Aorta (tissue), 5 donors: ENCODE results near the gene SCFD2. TPM values are rescaled to one million over a fixed set of nuclear protein-coding genes. Genes with fewer than 3 reads are reported as not detected.
A peak's percentile ranks its signal among the peaks of the same experiment; 100 is the strongest.

ENCODE experiments used
- ATAC-seq: fragments of 200-7000 bp; cut with Tn5 transposase; one replicate; pipeline ENCODE4 v1.9.1; 2022; ENCODE audit warnings: moderate library complexity; ENCODE audit not compliant: low FRiP score
- DNase-seq, 2 donors: peaks; one replicate each; pipeline ENCODE4 v3.0.0-alpha.2; 2020
- H3K27ac ChIP-seq, 2 donors: one replicate each; pipeline ENCODE4 v1.5.1; 2013; ENCODE audit warnings: low read length in 2 of 2, mild to moderate bottlenecking in 2 of 2, moderate library complexity in 2 of 2, control low read depth in 1 of 2, inconsistent platforms in 1 of 2, low read depth in 1 of 2
- H3K27me3 ChIP-seq, 2 donors: one replicate each; pipeline ENCODE4 v1.6.1; 2013; ENCODE audit warnings: control low read depth in 1 of 2, low read length in 1 of 2, mild to moderate bottlenecking in 1 of 2, moderate library complexity in 1 of 2; ENCODE audit not compliant: insufficient read depth in 2 of 2, control insufficient read depth in 1 of 2
- H3K36me3 ChIP-seq, 2 donors: one replicate each; pipeline ENCODE4 v1.6.1; 2013; ENCODE audit warnings: control low read depth in 1 of 2, low read length in 1 of 2, mild to moderate bottlenecking in 1 of 2; ENCODE audit not compliant: insufficient read depth in 2 of 2, control insufficient read depth in 1 of 2
- H3K4me1 ChIP-seq, 2 donors: one replicate each; pipeline ENCODE4 v1.6.1; 2013; ENCODE audit warnings: low read length in 2 of 2, control low read depth in 1 of 2, mild to moderate bottlenecking in 1 of 2, moderate library complexity in 1 of 2; ENCODE audit not compliant: insufficient read depth in 2 of 2, control insufficient read depth in 1 of 2
- H3K4me3 ChIP-seq, 2 donors: one replicate each; pipeline ENCODE4 v1.5.1; 2013; ENCODE audit warnings: low read length in 2 of 2, control low read depth in 1 of 2, mild to moderate bottlenecking in 1 of 2
- H3K9me3 ChIP-seq: one replicate; pipeline ENCODE4 v1.6.1; 2013; ENCODE audit warnings: mild to moderate bottlenecking, low read length; ENCODE audit not compliant: control insufficient read depth
- WGBS, 2 donors: extraction: QIAGEN DNeasy Blood & Tissue Kit; methylation state at CpG; one replicate each; pipeline ENCODE4 v1.1.7; 2013; 5-methylcytosine and 5-hydroxymethylcytosine counted together
- intact Hi-C, 2 donors: fragments of 100-400 bp; cut with DNase I; formaldehyde crosslinking; loops; one replicate each; pipeline versions ENCODE4 v1.14.2 to v1.15.0; 2022
- polyA plus RNA-seq, 2 donors: library from polyadenylated mRNA; stranded (reverse); fragments of 200-250 nt; gene quantifications; one replicate each; pipeline ENCODE4 v1.2.3, GENCODE V29; 2013
- total RNA-seq, 2 donors: library from RNA; stranded (reverse); fragmentation: NEBNext Ultra II Directional; extraction: Animal tissue kit (Norgen Biotek cat#: 25700); gene quantifications; one replicate each; pipeline ENCODE4 v1.2.1, GENCODE V29; 2021
- donor health status: healthy with polysubstance abuse.
- donor health status: Bipolar disorder and iron deficiency.
- donor health status: DM: no; HTN: no; CAD: no.
- donor health status: DM: no; HTN: no; CAD: no.
- donor health status: DM: yes; HTN: yes; CAD: no.

SCFD2 gene
- total and polyA plus RNA-seq, 4 donors = 3.5 to 19.2 (median 10.3) TPM

DNA sequence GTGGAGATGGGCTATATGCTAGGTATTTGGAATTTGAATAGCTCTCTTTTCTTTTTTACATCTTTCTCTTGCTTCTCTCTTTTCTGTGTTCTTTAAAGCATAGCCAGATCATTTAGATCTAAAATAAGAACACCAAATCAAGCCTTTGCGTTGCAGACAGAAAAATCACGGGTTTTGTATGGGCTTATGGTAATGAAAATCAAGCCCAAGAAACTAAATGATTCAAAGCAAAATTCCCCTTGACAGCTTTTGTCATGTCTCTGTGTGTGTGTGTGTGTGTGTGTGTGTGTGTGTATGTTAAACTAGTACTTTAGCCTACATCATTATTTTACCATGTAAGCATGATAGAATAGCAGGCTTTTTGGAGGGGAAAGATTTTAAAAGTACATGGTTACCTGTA is 505.5 kb downstream of the SCFD2 start:
- H3K27ac ChIP-seq = no peak overlapping the region
- 87 to 93% methylated on average over 2 of the region's 2 CpGs for WGBS, 2 donors
- H3K27me3 ChIP-seq = no peaks in the 10 kb centered on the region
- intact Hi-C loops = loop anchor here (5.0 to 10.0 kb wide), 5 partner anchors 122 to 1374 kb away; partner anchors contain the start of gene USP46 (in 1 of the 2)
- no peak overlapping the region for H3K4me3 ChIP-seq
- ATAC-seq (no peak), DNase-seq (no peak)
- H3K4me1 ChIP-seq = no peaks in the 10 kb centered on the region
- peaks cover 0 to under 1% of the 10 kb centered on the region in 2 donors for H3K36me3 ChIP-seq
- no peaks in the 10 kb centered on the region for H3K9me3 ChIP-seq

DNA sequence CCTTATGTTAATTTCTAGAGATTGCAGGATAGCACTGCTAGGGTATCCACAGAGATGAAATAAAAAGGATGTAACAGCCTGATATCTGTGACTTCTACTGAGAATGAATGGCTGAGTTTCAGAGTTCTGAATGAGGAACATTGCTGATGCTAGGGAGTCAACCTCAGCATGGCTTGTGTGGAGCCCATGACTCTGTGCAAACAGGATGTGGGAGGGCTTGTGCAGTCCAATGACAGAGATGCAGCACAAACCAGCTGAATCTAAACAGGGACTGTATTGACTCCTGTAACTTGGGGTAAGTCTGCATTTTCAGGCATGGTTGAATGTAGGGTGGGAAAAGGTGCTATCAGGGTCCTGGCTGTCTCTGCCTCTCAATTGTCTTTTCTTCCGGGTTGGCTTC is 509.1 kb downstream of the SCFD2 start:
- WGBS, 2 donors = 95 to 100% methylated on average over 1 of the region's 1 CpG
- no peaks in the 10 kb centered on the region for H3K36me3 ChIP-seq
- H3K4me3 ChIP-seq = no peak overlapping the region
- DNase-seq (no peak), ATAC-seq (no peak)
- no peaks in the 10 kb centered on the region for H3K9me3 ChIP-seq
- H3K4me1 ChIP-seq = no peaks in the 10 kb centered on the region
- no peaks in the 10 kb centered on the region for H3K27me3 ChIP-seq
- H3K27ac ChIP-seq = no peak overlapping the region
- intact Hi-C loops = no loop called here

DNA sequence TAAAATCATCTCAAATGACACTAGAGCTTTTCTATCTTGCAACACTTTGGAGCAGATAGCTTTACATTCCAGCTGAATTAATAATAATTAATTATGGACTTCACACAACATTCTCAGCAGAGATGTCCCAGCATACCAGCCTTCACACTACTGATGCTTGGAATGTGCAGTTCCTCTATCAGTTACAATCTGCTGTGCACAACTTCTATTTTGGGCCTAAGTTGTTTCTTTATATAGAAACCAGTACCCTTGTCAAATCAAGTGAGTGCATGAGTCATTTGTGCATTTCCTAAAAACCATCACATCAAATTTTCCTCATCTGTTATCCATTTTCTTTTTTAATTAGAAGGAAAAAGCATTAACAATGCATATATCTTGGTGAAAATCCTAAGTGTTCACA is 512.5 kb downstream of the SCFD2 start:
- Histone ChIP-seq H3K4me1 (no peaks in the 10 kb centered on the region), H3K27me3 (peaks cover 0 to 1% of the 10 kb centered on the region in 2 donors), H3K4me3 (no peak overlapping the region), H3K27ac (no peak overlapping the region), H3K9me3 (no peaks in the 10 kb centered on the region), H3K36me3 (no peaks in the 10 kb centered on the region)
- ATAC-seq (no peak), DNase-seq (no peak)
- intact Hi-C loops = no loop called here

- ATAC-seq (peak; percentile 54), DNase-seq (no peak)
- Histone ChIP-seq H3K4me3 (no peak overlapping the region), H3K4me1 (no peaks in the 10 kb centered on the region), H3K36me3 (no peaks in the 10 kb centered on the region), H3K9me3 (no peaks in the 10 kb centered on the region), H3K27me3 (peaks cover 0 to 1% of the 10 kb centered on the region in 2 donors), H3K27ac (peak overlapping the region in 1 of 2 donors; percentile 12)
- 4 to 13% methylated on average over 3 of the region's 3 CpGs for WGBS, 2 donors
- intact Hi-C loops = no loop called here
These were observed 513.1 kb downstream of the SCFD2 start for GRCh38 chr4:52852711-52853110.

- H3K36me3 ChIP-seq = no peaks in the 10 kb centered on the region
- ATAC-seq (no peak), DNase-seq (no peak)
- peaks cover 0 to 1% of the 10 kb centered on the region in 2 donors for H3K27me3 ChIP-seq
- intact Hi-C loops = no loop called here
- no peak overlapping the region for H3K4me3 ChIP-seq
- H3K4me1 ChIP-seq = no peaks in the 10 kb centered on the region
- H3K9me3 ChIP-seq = no peaks in the 10 kb centered on the region
- 74 to 88% methylated on average over 1 of the region's 1 CpG for WGBS, 2 donors
- no peak overlapping the region for H3K27ac ChIP-seq
These were observed 513.8 kb downstream of the SCFD2 start for GRCh38 chr4:52852041-52852440.

- Histone ChIP-seq H3K36me3 (no peaks in the 10 kb centered on the region), H3K27me3 (peaks cover 0 to 1% of the 10 kb centered on the region in 2 donors), H3K27ac (no peak overlapping the region), H3K9me3 (no peaks in the 10 kb centered on the region), H3K4me3 (no peak overlapping the region), H3K4me1 (no peaks in the 10 kb centered on the region)
- intact Hi-C loops = no loop called here
- ATAC-seq = no peak
- DNase-seq = no peak
- 96 to 98% methylated on average over 3 of the region's 3 CpGs for WGBS, 2 donors
These were observed 515.3 kb downstream of the SCFD2 start for GRCh38 chr4:52850406-52851124.

- intact Hi-C loops = no loop called here
These were observed 517.6 kb downstream of the SCFD2 start for GRCh38 chr4:52848254-52848653.

GRCh38 chr4:52846502-52846901 is 519.4 kb downstream of the SCFD2 start:
- Histone ChIP-seq H3K9me3 (no peaks in the 10 kb centered on the region), H3K36me3 (no peaks in the 10 kb centered on the region), H3K27me3 (peaks cover 0 to 1% of the 10 kb centered on the region in 2 donors), H3K4me1 (no peaks in the 10 kb centered on the region), H3K27ac (no peak overlapping the region), H3K4me3 (no peak overlapping the region)
- intact Hi-C loops = no loop called here
- WGBS, 2 donors = 40 to 56% methylated on average over 2 of the region's 2 CpGs
- no peak for ATAC-seq
- no peak for DNase-seq

More at GRCh38 chr4:52848254-52848653, 517.6 kb downstream of the SCFD2 start:
- Histone ChIP-seq H3K9me3 (no peaks in the 10 kb centered on the region), H3K27me3 (peaks cover 0 to 1% of the 10 kb centered on the region in 2 donors), H3K27ac (no peak overlapping the region), H3K4me1 (no peaks in the 10 kb centered on the region), H3K4me3 (no peak overlapping the region), H3K36me3 (no peaks in the 10 kb centered on the region)
- WGBS, 2 donors = 86 to 97% methylated on average over 6 of the region's 6 CpGs
- DNase-seq (no peak), ATAC-seq (no peak)

- intact Hi-C loops = no loop called here
- Histone ChIP-seq H3K36me3 (no peaks in the 10 kb centered on the region), H3K9me3 (no peaks in the 10 kb centered on the region), H3K4me3 (no peak overlapping the region), H3K27ac (no peak overlapping the region), H3K27me3 (no peaks in the 10 kb centered on the region), H3K4me1 (no peaks in the 10 kb centered on the region)
- 97 to 100% methylated on average over 2 of the region's 2 CpGs for WGBS, 2 donors
- ATAC-seq = no peak
- no peak for DNase-seq
These were observed 521.3 kb downstream of the SCFD2 start for GRCh38 chr4:52844596-52844995.
